Kidney epithelial cell (primary cell): ENCODE data around the gene HS3ST3B1. TPM values are rescaled to one million over a fixed set of nuclear protein-coding genes. Genes with fewer than 3 reads are reported as not detected.

ENCODE experiments used
- DNase-seq: peaks from one replicate; pipeline ENCODE4 v3.0.0-alpha.2; 2010; ENCODE audit warnings: low read depth
- H3K27me3 ChIP-seq: 2 replicates; pipeline ENCODE4 v1.6.0; 2011; ENCODE audit warnings: low read length; ENCODE audit not compliant: control insufficient read depth, insufficient read depth
- H3K36me3 ChIP-seq: 2 replicates; pipeline ENCODE4 v1.5.1; 2011; ENCODE audit warnings: low read length; ENCODE audit not compliant: control insufficient read depth, insufficient read depth
- H3K4me3 ChIP-seq: 2 replicates; pipeline ENCODE4 v1.5.1; 2011; ENCODE audit warnings: low read depth, mild to moderate bottlenecking, control low read depth, low read length
- total RNA-seq: library from RNA; depleted of rRNA; stranded (reverse); fragments of >200 nt; gene quantifications from 2 replicates; pipeline ENCODE4 v1.2.3, GENCODE V29; 2015
- TF ChIP-seq, protein P1 (sequence below): IDR thresholded peaks from 2 replicates; pipeline ENCODE4 v1.5.1; 2011; ENCODE audit warnings: mild to moderate bottlenecking, moderate library complexity, low read length, control low read depth, inconsistent platforms; ENCODE audit not compliant: insufficient read depth, poor library complexity, severe bottlenecking

HS3ST3B1 gene
- total RNA-seq, 1 donor from 2014 or later = 25.1 TPM

DNA sequence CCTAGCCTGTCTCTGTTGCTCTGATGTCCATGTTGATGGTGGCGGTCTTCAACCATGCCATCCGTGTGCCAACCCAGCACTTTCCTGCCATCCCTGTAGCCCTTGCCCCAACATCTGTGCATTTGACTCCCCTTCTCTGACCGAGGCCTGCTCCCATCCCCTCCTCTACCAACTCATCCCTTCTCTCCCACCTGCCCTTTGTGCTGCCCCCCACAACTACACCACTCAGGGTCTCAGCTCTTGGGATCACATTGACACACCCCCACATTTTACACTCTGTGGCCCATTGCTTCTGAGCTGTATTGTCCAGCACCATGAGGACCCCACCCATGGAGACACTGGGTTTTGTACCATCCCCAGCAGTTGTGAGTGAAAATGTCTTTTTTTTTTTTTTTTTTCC lies 11.6 kb downstream of the HS3ST3B1 start:
- Histone ChIP-seq H3K4me3 (no peak overlapping the region), H3K36me3 (no peaks in the 10 kb centered on the region), H3K27me3 (no peaks in the 10 kb centered on the region)
- DNase-seq = no peak
- TF ChIP-seq, protein P1, sequence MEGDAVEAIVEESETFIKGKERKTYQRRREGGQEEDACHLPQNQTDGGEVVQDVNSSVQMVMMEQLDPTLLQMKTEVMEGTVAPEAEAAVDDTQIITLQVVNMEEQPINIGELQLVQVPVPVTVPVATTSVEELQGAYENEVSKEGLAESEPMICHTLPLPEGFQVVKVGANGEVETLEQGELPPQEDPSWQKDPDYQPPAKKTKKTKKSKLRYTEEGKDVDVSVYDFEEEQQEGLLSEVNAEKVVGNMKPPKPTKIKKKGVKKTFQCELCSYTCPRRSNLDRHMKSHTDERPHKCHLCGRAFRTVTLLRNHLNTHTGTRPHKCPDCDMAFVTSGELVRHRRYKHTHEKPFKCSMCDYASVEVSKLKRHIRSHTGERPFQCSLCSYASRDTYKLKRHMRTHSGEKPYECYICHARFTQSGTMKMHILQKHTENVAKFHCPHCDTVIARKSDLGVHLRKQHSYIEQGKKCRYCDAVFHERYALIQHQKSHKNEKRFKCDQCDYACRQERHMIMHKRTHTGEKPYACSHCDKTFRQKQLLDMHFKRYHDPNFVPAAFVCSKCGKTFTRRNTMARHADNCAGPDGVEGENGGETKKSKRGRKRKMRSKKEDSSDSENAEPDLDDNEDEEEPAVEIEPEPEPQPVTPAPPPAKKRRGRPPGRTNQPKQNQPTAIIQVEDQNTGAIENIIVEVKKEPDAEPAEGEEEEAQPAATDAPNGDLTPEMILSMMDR = no peak

DNA sequence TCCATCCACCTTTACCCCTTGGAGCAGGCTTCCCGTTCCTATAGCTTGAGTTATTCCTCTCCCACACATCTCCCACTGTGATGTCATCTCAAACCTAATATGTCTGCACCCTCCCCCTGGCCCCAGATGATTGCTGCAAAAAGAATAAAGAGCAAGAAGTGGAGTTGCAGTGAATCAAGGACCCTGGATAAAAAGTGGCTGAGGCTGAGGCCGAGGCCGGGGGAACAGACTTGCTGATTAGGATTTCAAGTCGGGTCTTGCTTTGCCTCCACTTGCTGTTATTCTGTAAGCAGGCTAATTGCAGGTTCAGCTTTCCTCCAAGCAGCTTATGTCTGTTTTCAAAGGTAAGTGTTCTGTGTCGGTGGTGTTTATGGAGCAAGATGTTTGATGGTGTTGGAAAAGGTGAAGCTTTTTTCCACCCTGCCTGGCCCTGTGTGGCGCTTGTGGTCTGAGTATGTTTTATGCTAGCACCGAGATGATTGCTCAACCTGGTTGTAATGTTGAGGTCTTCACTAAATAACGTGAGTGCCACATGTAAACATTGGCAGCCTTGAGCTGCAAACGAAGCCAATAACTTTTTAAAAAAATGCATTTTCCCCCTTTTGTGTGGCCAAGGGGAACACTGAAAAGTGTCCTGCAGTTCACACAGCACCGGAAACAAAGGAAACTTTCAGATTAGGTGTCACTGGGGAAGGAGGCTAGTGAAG lies 15.4 kb downstream of the HS3ST3B1 start:
- DNase-seq = no peak
- TF ChIP-seq, protein P1 = no peak
- H3K4me3 ChIP-seq = no peak overlapping the region
- no peaks in the 10 kb centered on the region for H3K36me3 ChIP-seq
- no peaks in the 10 kb centered on the region for H3K27me3 ChIP-seq

- Histone ChIP-seq H3K4me3 (no peak overlapping the region), H3K36me3 (no peaks in the 10 kb centered on the region), H3K27me3 (no peaks in the 10 kb centered on the region)
- DNase-seq = no peak
- TF ChIP-seq, protein P1 = no peak
These were observed 16.5 kb downstream of the HS3ST3B1 start for GRCh38 chr17:14317383-14317782.

DNA sequence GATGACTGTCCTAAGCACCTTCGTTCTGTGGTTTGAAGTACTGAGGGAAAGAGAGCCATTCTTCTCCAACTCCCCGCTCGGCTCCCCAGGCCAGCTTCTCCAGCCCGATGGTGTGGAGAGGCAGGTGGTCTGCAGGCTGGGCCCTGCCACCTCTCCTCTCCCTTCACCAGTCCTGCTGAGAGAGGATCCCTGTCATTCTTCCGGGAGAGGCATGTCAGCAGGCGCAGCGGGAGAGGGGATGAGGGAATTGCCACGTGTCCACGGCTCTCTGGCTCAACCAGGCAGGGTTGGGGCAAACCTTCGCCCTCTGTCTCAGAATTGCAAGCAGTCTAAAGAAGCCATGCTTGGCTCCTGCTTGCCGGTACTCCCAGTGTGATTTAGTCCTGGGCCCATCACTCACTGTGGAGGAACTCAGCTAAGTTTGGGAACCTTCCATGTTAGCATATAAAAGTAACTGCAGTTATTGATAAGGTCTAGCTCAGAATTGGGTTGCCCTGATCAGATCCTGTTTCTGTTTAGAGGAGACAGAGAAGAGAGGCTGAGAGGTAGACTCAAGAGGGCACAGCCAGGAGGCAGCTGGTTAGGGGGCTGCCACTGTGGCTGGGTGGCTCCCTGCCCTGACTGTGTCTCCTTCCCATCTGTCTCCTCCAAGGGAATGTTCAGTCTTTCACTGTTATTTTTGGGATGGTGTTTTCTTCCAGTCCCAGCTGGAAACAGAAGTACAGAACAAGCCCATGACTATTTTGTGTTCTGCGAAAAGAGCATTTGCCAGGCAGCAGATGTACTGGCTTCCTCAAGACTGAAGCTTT lies 17.4 kb downstream of the HS3ST3B1 start:
- Histone ChIP-seq H3K27me3 (no peaks in the 10 kb centered on the region), H3K36me3 (no peaks in the 10 kb centered on the region), H3K4me3 (no peak overlapping the region)
- TF ChIP-seq, protein P1 = no peak
- DNase-seq = no peak

DNA sequence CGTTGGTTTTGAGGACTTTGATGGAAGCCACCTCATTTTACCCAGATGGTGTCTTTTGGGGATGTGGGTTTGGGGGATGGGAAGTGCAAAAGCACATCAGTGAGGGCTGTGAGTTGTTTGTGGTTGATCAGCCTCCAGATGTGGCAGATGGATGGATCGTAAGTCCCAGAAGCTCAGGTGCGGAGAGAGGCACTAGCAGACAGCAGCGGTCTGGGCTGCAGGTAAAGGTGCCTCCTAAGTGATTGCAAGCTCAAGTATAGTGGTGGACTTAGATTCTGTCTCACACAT lies 18.0 kb downstream of the HS3ST3B1 start:
- Histone ChIP-seq H3K4me3 (no peak overlapping the region), H3K36me3 (no peaks in the 10 kb centered on the region), H3K27me3 (no peaks in the 10 kb centered on the region)
- DNase-seq = no peak
- TF ChIP-seq, protein P1 = no peak
